Measurements from ENCODE around the gene SFT2D3. TPM values are rescaled to one million over a fixed set of nuclear protein-coding genes. Genes with fewer than 3 reads are reported as not detected.

SFT2D3 gene
- total RNA-seq, 1 experiment from 2014 or later = 12.2 TPM

DNA sequence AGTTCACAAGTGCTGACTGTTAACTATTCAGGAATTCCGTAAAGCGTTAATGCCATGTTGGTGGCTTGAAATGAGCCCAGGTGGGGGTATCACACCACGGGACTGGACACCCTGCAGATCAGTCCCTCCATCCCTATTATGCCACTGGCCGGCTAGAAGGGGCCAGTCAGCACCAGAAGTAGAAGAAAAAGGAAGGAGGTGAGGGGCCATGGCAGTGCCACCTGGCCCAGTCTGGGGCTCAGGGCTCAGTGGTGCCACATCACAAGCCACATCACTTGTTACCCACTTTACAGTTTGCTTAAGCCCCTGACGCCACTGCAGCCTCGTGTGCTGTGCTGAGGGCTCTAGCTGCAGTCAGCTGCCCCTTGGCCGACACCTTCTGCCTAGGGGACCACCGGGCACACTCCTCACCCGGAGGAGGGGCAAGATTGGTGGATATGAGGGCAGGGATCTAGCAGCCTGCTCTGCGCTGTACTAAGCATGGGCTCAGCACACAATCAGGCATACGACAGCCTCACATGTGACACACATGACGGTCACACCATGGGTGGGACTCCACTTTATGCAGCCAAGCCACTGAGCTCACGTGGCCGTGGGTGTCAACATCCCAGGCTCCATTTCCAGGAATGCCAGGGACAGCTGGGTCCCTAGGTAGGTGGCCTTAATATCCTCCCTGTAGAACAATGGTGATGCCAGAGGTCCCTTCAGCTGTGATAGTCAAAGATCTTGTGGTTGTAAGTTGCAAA lies 29.6 kb upstream of the SFT2D3 start:
- CTCF ChIA-PET = interaction anchor here (0.8 kb wide), 1 partner anchor 29 kb away, joined by 3 read pairs; no protein-coding TSS in a partner anchor
- no peak for DNase-seq
- Histone ChIP-seq H3K4me3 (ENCODE audit: low read depth, low read length) (no peak overlapping the region), H3K36me3 (ENCODE audit: control insufficient read depth, insufficient read depth, low read length) (no peaks in the 10 kb centered on the region), H3K27me3 (replicated peaks; ENCODE audit: control insufficient read depth, insufficient read depth, low read length) (peaks cover under 1% of the 10 kb centered on the region; the same call in 1 of the 2 replicates), H3K9me3 (0 out of 2 replicates have a peak, but pooled peaks cover 8% of the 10 kb centered on the region), H3K4me1 (peaks cover 6% of the 10 kb centered on the region; the same call in 1 of the 2 replicates)
- intact Hi-C loops (cut with micrococcal nuclease; ENCODE audit: unreplicated experiment) = no loop called here
- no peaks in the 10 kb centered on the region for H3K9me3 Mint-ChIP-seq (ENCODE audit: unreplicated experiment)
- no peak overlapping the region for H3K27ac Mint-ChIP-seq (ENCODE audit: unreplicated experiment)
- TF ChIP-seq, protein P1, sequence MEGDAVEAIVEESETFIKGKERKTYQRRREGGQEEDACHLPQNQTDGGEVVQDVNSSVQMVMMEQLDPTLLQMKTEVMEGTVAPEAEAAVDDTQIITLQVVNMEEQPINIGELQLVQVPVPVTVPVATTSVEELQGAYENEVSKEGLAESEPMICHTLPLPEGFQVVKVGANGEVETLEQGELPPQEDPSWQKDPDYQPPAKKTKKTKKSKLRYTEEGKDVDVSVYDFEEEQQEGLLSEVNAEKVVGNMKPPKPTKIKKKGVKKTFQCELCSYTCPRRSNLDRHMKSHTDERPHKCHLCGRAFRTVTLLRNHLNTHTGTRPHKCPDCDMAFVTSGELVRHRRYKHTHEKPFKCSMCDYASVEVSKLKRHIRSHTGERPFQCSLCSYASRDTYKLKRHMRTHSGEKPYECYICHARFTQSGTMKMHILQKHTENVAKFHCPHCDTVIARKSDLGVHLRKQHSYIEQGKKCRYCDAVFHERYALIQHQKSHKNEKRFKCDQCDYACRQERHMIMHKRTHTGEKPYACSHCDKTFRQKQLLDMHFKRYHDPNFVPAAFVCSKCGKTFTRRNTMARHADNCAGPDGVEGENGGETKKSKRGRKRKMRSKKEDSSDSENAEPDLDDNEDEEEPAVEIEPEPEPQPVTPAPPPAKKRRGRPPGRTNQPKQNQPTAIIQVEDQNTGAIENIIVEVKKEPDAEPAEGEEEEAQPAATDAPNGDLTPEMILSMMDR (IDR thresholded peaks at IDR 0.05; ENCODE audit: insufficient read depth in 1 of 2, low read depth in 1 of 2, low read length in 1 of 2, severe bottlenecking in 1 of 2, unreplicated experiment in 1 of 2) = no peak
- POLR2A ChIA-PET = no interaction called here
- BruUV-seq (replicated peaks) = no TSS peak
- no peak overlapping the region for H3K4me3 Mint-ChIP-seq (ENCODE audit: unreplicated experiment)
- peaks cover 2% of the 10 kb centered on the region for H3K27me3 Mint-ChIP-seq (ENCODE audit: insufficient read depth, unreplicated experiment)
- no peaks in the 10 kb centered on the region for H3K36me3 Mint-ChIP-seq (ENCODE audit: insufficient read depth, unreplicated experiment)
- no peaks in the 10 kb centered on the region for H3K4me1 Mint-ChIP-seq (ENCODE audit: low read depth, unreplicated experiment)

DNA sequence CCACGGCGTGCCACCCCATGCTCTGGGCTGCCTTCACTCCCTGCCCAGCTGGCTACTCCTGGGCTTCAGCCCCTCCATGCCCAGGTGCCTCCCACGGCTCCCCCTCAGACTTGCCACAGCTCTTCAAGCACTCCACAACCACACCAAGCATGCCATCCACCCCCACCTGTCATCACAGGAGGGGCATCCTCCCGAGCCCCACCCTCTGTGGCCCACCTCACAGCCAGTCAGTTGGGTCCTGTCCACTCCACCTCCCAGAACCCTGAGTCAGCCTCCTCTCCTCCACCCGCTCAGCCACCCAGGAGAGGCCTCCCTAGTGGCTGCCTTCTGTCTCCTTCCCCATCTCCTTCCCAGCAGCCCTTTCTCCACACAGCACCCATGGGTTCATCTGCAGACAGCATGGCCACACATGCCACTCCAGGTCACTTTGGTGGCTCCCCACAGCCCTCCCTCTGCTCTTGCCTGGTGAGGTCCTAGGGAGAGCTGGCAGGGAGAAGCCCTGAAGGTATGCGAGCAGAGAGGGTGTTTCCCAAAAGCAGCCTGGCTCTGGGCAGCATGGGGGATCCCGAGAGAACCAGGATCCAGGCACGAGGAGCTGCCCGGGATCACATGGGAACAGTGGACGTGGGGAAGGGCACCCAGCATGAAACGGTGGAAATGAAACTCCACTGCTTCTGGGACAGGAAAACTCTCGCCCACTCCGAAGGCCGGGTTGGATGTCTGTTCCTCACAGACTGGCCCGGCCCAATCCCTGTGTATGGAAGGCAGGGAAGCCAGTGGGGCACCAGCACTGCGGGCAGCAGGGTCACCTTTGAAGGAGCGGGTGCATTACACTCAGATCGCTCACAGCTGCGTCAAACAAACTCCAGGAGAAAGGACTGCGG lies 28.7 kb upstream of the SFT2D3 start:
- Histone ChIP-seq H3K27me3 (replicated peaks; ENCODE audit: control insufficient read depth, insufficient read depth, low read length) (peaks cover 1% of the 10 kb centered on the region; the same call in 1 of the 2 replicates), H3K4me1 (peaks cover 6% of the 10 kb centered on the region; the same call in 1 of the 2 replicates), H3K36me3 (ENCODE audit: control insufficient read depth, insufficient read depth, low read length) (no peaks in the 10 kb centered on the region), H3K9me3 (0 out of 2 replicates have a peak, but pooled peaks cover 8% of the 10 kb centered on the region), H3K4me3 (ENCODE audit: low read depth, low read length) (no peak overlapping the region)
- TF ChIP-seq, protein P1 (IDR thresholded peaks at IDR 0.05; ENCODE audit: insufficient read depth in 1 of 2, low read depth in 1 of 2, low read length in 1 of 2, severe bottlenecking in 1 of 2, unreplicated experiment in 1 of 2) = no peak
- no peaks in the 10 kb centered on the region for H3K9me3 Mint-ChIP-seq (ENCODE audit: unreplicated experiment)
- BruUV-seq (replicated peaks) = no TSS peak
- DNase-seq = no peak
- no peaks in the 10 kb centered on the region for H3K36me3 Mint-ChIP-seq (ENCODE audit: insufficient read depth, unreplicated experiment)
- intact Hi-C loops (cut with micrococcal nuclease; ENCODE audit: unreplicated experiment) = no loop called here
- CTCF ChIA-PET = interaction anchor here (0.8 kb wide), 1 partner anchor 28 kb away, joined by 3 read pairs; no protein-coding TSS in a partner anchor
- H3K4me1 Mint-ChIP-seq (ENCODE audit: low read depth, unreplicated experiment) = no peaks in the 10 kb centered on the region
- H3K27me3 Mint-ChIP-seq (ENCODE audit: insufficient read depth, unreplicated experiment) = peaks cover 8% of the 10 kb centered on the region
- no peak overlapping the region for H3K4me3 Mint-ChIP-seq (ENCODE audit: unreplicated experiment)
- POLR2A ChIA-PET = no interaction called here
- peak overlapping the region; percentile 20 for H3K27ac Mint-ChIP-seq (ENCODE audit: unreplicated experiment)

All from Caco-2 (cell line).